ENCODE results near the gene ACOT8. TPM values are rescaled to one million over a fixed set of nuclear protein-coding genes. Genes with fewer than 3 reads are reported as not detected.

Gene ACOT8
- total RNA-seq, 1 donor from 2014 or later: 32.1 TPM

DNA sequence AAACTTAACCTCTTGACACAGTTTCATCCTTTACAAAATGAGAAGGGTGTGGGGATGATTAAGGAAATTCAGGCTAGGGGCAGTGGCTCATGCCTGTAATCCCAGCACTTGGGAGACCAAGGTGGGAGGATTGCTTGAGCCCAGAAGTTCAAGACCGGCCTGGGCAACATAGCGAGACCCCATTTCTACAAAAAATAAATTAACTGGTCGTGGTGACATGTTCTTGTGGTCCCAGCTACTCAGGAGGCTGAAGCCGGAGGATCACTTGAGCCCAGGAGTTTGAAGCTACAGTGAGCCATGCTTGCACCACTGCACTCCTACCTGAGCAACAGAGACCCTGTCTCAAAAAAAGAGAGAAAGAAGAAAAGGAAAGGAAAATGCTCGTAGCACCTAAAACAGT is 9.3 kb upstream of the ACOT8 start:
- Histone ChIP-seq H3K4me3 (no peak overlapping the region), H3K4me1 (no peaks in the 10 kb centered on the region), H3K36me3 (no peaks in the 10 kb centered on the region), H3K27me3 (ENCODE audit: low read depth) (no peaks in the 10 kb centered on the region), H3K27ac (replicated peaks) (no peak overlapping the region), H3K9me3 (replicated peaks) (no peaks in the 10 kb centered on the region)
- intact Hi-C loops (cut with micrococcal nuclease): no loop called here
- no peak for DNase-seq
- TF ChIP-seq, protein P1, sequence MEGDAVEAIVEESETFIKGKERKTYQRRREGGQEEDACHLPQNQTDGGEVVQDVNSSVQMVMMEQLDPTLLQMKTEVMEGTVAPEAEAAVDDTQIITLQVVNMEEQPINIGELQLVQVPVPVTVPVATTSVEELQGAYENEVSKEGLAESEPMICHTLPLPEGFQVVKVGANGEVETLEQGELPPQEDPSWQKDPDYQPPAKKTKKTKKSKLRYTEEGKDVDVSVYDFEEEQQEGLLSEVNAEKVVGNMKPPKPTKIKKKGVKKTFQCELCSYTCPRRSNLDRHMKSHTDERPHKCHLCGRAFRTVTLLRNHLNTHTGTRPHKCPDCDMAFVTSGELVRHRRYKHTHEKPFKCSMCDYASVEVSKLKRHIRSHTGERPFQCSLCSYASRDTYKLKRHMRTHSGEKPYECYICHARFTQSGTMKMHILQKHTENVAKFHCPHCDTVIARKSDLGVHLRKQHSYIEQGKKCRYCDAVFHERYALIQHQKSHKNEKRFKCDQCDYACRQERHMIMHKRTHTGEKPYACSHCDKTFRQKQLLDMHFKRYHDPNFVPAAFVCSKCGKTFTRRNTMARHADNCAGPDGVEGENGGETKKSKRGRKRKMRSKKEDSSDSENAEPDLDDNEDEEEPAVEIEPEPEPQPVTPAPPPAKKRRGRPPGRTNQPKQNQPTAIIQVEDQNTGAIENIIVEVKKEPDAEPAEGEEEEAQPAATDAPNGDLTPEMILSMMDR (IDR thresholded peaks at IDR 0.05; ENCODE audit: borderline replicate concordance): no peak

- intact Hi-C loops (cut with micrococcal nuclease): no loop called here
- no peaks in the 10 kb centered on the region for H3K36me3 ChIP-seq
- H3K9me3 ChIP-seq (replicated peaks): no peaks in the 10 kb centered on the region
- H3K4me1 ChIP-seq: peaks cover 2% of the 10 kb centered on the region
- TF ChIP-seq, protein P1 (IDR thresholded peaks at IDR 0.05; ENCODE audit: borderline replicate concordance): no peak
- DNase-seq: no peak
- no peaks in the 10 kb centered on the region for H3K27me3 ChIP-seq (ENCODE audit: low read depth)
- H3K4me3 ChIP-seq: no peak overlapping the region
- H3K27ac ChIP-seq (replicated peaks): no peak overlapping the region
Measured at GRCh38 chr20:45863543-45864470, 6.6 kb upstream of the ACOT8 start.

- Histone ChIP-seq H3K4me3 (no peak overlapping the region), H3K4me1 (peaks cover 23% of the 10 kb centered on the region), H3K27me3 (ENCODE audit: low read depth) (no peaks in the 10 kb centered on the region), H3K9me3 (replicated peaks) (no peaks in the 10 kb centered on the region), H3K36me3 (no peaks in the 10 kb centered on the region), H3K27ac (replicated peaks) (no peak overlapping the region)
- intact Hi-C loops (cut with micrococcal nuclease): no loop called here
- TF ChIP-seq, protein P1 (IDR thresholded peaks at IDR 0.05; ENCODE audit: borderline replicate concordance): no peak
- no peak for DNase-seq
Measured at GRCh38 chr20:45861221-45862075, 4.3 kb upstream of the ACOT8 start.

DNA sequence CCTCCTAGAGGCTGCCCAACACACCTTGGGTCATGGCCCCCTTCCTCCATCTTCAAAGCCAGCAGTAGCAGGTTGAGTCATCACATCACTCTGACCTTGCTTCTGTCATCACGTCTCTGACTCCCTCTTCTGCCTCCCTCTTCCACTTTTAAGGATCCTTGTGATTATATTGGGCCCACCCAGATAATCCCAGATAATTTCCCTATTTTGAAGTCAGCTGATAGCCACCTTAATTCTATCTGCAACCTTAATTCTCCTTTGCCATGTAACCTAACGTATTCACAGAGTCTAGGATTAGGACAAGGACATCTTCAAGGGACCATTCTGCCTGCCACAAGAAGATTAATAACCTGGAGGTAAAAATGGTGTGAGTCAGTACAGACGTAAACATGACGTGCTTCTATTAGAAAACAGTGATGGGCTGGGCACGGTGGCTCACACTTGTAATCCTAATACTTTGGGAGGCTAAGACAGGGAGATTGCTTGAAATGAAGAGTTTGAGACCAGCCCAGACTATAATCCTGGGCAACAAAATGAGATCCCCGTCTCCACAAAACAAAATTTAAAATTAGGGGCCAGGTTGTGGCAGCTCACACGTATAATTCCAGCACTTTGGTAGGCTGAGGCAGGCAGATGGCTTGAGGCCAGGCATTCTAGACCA is 3.5 kb upstream of the ACOT8 start:
- Histone ChIP-seq H3K27me3 (ENCODE audit: low read depth) (no peaks in the 10 kb centered on the region), H3K27ac (replicated peaks) (no peak overlapping the region), H3K4me1 (peaks cover 30% of the 10 kb centered on the region), H3K36me3 (no peaks in the 10 kb centered on the region), H3K4me3 (no peak overlapping the region), H3K9me3 (replicated peaks) (no peaks in the 10 kb centered on the region)
- intact Hi-C loops (cut with micrococcal nuclease): no loop called here
- no peak for DNase-seq
- TF ChIP-seq, protein P1 (IDR thresholded peaks at IDR 0.05; ENCODE audit: borderline replicate concordance): no peak

- no peak for DNase-seq
- intact Hi-C loops (cut with micrococcal nuclease): no loop called here
- Histone ChIP-seq H3K36me3 (no peaks in the 10 kb centered on the region), H3K27me3 (ENCODE audit: low read depth) (no peaks in the 10 kb centered on the region), H3K4me1 (peaks cover 38% of the 10 kb centered on the region), H3K4me3 (no peak overlapping the region), H3K27ac (replicated peaks) (no peak overlapping the region), H3K9me3 (replicated peaks) (no peaks in the 10 kb centered on the region)
- TF ChIP-seq, protein P1 (IDR thresholded peaks at IDR 0.05; ENCODE audit: borderline replicate concordance): no peak
Measured at GRCh38 chr20:45859916-45860315, 2.7 kb upstream of the ACOT8 start.
